Gastroesophageal sphincter (tissue), 3 donors: ENCODE data around the gene IMMP2L.

Experiments used
- CTCF ChIP-seq, 4 experiments: fragments of 200-600 bp in 2 of 4; fragments of 450-650 bp in 2 of 4; sonication (generic) in 1 of 4; IDR thresholded peaks; one replicate each; pipeline ENCODE4 v1.5.1; 2017 to 2019; ENCODE audit warnings: antibody characterized with exemption in 4 of 4, mild to moderate bottlenecking in 2 of 4, moderate library complexity in 2 of 4
- EP300 ChIP-seq: sonication (generic); formaldehyde crosslinking; IDR thresholded peaks from one replicate; pipeline ENCODE4 v1.6.1; 2017; ENCODE audit warnings: antibody characterized with exemption, mild to moderate bottlenecking
- POLR2A ChIP-seq, 2 donors: fragments of 450-650 bp; IDR thresholded peaks; one replicate each; pipeline ENCODE4 v1.6.1; 2017; ENCODE audit warnings: antibody characterized with exemption in 2 of 2, mild to moderate bottlenecking in 2 of 2, moderate library complexity in 1 of 2
- POLR2AphosphoS5 ChIP-seq: sonication (generic); formaldehyde crosslinking; IDR thresholded peaks from one replicate; pipeline ENCODE4 v1.6.1; 2017; ENCODE audit warnings: antibody characterized with exemption

DNA sequence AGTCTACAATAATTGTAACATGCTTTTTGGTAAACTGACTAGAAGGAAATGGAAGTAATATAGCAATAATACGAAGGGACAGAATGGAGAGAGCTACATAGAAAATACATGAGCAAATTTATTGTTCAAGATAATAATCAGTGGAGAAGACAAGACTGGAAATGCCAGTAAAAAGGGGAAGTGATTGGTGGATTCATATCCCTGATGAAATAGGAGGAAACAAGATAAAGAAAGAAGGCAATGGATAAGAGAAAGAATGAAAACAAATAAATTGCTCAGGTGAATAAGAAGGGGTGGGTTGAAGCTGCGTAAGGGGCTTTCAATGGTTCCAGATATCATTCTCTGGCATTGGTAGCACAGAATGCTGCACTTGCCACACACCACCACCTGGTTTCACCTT is 335.5 kb downstream of the IMMP2L start:
- TF ChIP-seq POLR2A (IDR thresholded peaks at IDR 0.05) (no peak), EP300 (no peak), CTCF (IDR thresholded peaks at IDR 0.05) (no peak), POLR2AphosphoS5 (no peak)
